Measurements from ENCODE around the gene HSBP1L1.

GRCh38 chr18:79935098-79935480 is 29.4 kb upstream of the HSBP1L1 start:
- no peak for TF ChIP-seq CTCF (IDR thresholded peaks at IDR 0.05)
- no peak for TF ChIP-seq POLR2A (IDR thresholded peaks at IDR 0.05; ENCODE audit: low read length)
- TF ChIP-seq MAZ (IDR thresholded peaks at IDR 0.05; ENCODE audit: borderline replicate concordance, low read depth, low read length) = no peak
- no peak for TF ChIP-seq FOXS1 (CRISPR knock-in tag; IDR thresholded peaks at IDR 0.05)
- no peak for TF ChIP-seq SMC3 (IDR thresholded peaks at IDR 0.05)
- no peak for TF ChIP-seq NPAS2 (CRISPR knock-in tag; IDR thresholded peaks at IDR 0.05; ENCODE audit: borderline replicate concordance)
- TF ChIP-seq ELK1 (IDR thresholded peaks at IDR 0.05; ENCODE audit: low read depth, low read length) = no peak
- TF ChIP-seq NFE2L2 (conservative IDR thresholded peaks at IDR 0.05; ENCODE audit: low read length) = no peak
- no peak for TF ChIP-seq RNF2 (IDR thresholded peaks at IDR 0.05; ENCODE audit: borderline replicate concordance, low read depth)

All from A549 (cell line).